Testis (tissue), 3 donors: ENCODE data around the gene EXOSC6. TPM values are rescaled to one million over a fixed set of nuclear protein-coding genes. Genes with fewer than 3 reads are reported as not detected.
A peak's percentile ranks its signal among the peaks of the same experiment; 100 is the strongest.
"Not testable (repeated sequence)": the region's sequence is repeated elsewhere in the genome, so short reads cannot be mapped to it uniquely, and the experiment has no call there.

Experiments used
- DNase-seq: peaks from one replicate; pipeline ENCODE4 v3.0.0-alpha.2; 2019
- H3K27ac ChIP-seq, 2 donors: fragments of 200-600 bp; sonication (generic); one replicate each; pipeline ENCODE4 v1.5.1; 2019
- H3K27me3 ChIP-seq: fragments of 200-600 bp; sonication (generic); one replicate; pipeline ENCODE4 v1.5.1; 2019
- H3K36me3 ChIP-seq: fragments of 200-600 bp; sonication (generic); one replicate; pipeline ENCODE4 v1.5.1; 2017; ENCODE audit warnings: low read depth; ENCODE audit errors: missing control alignments
- H3K4me1 ChIP-seq: fragments of 200-600 bp; sonication (generic); one replicate; pipeline ENCODE4 v1.5.1; 2019
- H3K4me3 ChIP-seq, 2 donors: fragments of 200-600 bp; sonication (generic); one replicate each; pipeline ENCODE4 v1.5.1; 2017 to 2019
- H3K9me3 ChIP-seq: fragments of 200-600 bp; sonication (generic); one replicate; pipeline ENCODE4 v1.5.1; 2017
- CTCF ChIP-seq, 3 experiments: fragments of 450-650 bp in 2 of 3; fragments of 200-600 bp in 1 of 3; sonication (generic) in 1 of 3; IDR thresholded peaks; one replicate each; pipeline ENCODE4 v1.5.1; 2016 to 2019; ENCODE audit warnings: antibody characterized with exemption in 3 of 3, mild to moderate bottlenecking in 2 of 3, moderate library complexity in 1 of 3
- POLR2A ChIP-seq: fragments of 450-650 bp; IDR thresholded peaks from one replicate; pipeline ENCODE4 v1.6.1; 2017; ENCODE audit warnings: antibody characterized with exemption, mild to moderate bottlenecking, moderate library complexity
- WGBS, 2 donors: methylation state at CpG; one replicate each; pipeline ENCODE4 v1.1.5; 2018; 5-methylcytosine and 5-hydroxymethylcytosine counted together
- intact Hi-C: fragments of 100-400 bp; cut with DNase I; formaldehyde crosslinking; loops from one replicate; pipeline ENCODE4 v1.15.1; 2023; ENCODE audit warnings: low total_unique reads
- polyA plus RNA-seq: library from polyadenylated mRNA; stranded (reverse); fragments of 350-450 nt; fragmentation: Illumina TruSeq; extraction: RNeasy Lipid Tissue Mini Kit (QIAGEN cat#74804); gene quantifications from one replicate; pipeline ENCODE4 v1.2.3, GENCODE V29; 2014; ENCODE audit warnings: low read depth, low replicate concordance; ENCODE audit not compliant: insufficient read depth
- total RNA-seq, 2 donors: library from RNA; depleted of rRNA; stranded (reverse); fragments of >200 nt; gene quantifications; one replicate each; pipeline ENCODE4 v1.2.3, GENCODE V29; 2016

Gene EXOSC6
- total and polyA plus RNA-seq, 3 donors from 2014 or later, result 9.4 to 38.6 (median 33.6) TPM

- Histone ChIP-seq H3K36me3 (no peaks in the 10 kb centered on the region), H3K9me3 (no peaks in the 10 kb centered on the region), H3K4me1 (peaks cover 19% of the 10 kb centered on the region), H3K27ac (peak overlapping the region; percentile 65 to 84), H3K4me3 (peak overlapping the region; percentile 73 to 74), H3K27me3 (no peaks in the 10 kb centered on the region)
- DNase-seq, result peak; percentile 63
- TF ChIP-seq POLR2A (no peak), CTCF (IDR thresholded peaks at IDR 0.05) (no peak)
- 1 to 4% methylated on average over 4 to 24 of the region's 92 CpGs for WGBS, 2 donors
- intact Hi-C loops, result no loop called here
Observed at GRCh38 chr16:70250748-70251628, 752 bp downstream of the EXOSC6 start.

GRCh38 chr16:70249697-70250096, 2.0 kb downstream of the EXOSC6 start:
- H3K27me3 ChIP-seq, H3K36me3 ChIP-seq, DNase-seq, H3K27ac ChIP-seq, H3K9me3 ChIP-seq, H3K4me3 ChIP-seq, intact Hi-C loops: not testable (repeated sequence)
- H3K4me1 ChIP-seq, result peaks cover 19% of the 10 kb centered on the region
- 59 to 69% methylated on average over 4 of the region's 4 CpGs for WGBS, 2 donors

GRCh38 chr16:70238773-70239172, 13.0 kb downstream of the EXOSC6 start:
- H3K27ac ChIP-seq, H3K4me3 ChIP-seq, H3K36me3 ChIP-seq, intact Hi-C loops, DNase-seq, H3K9me3 ChIP-seq, H3K4me1 ChIP-seq, H3K27me3 ChIP-seq: not testable (repeated sequence)

- H3K36me3 ChIP-seq, intact Hi-C loops: not testable (repeated sequence)
- WGBS, 2 donors, result 78 to 80% methylated on average over 3 of the region's 3 CpGs
Observed at GRCh38 chr16:70231831-70232230, 19.9 kb downstream of the EXOSC6 start.

GRCh38 chr16:70226024-70226423, 25.7 kb downstream of the EXOSC6 start:
- H3K4me3 ChIP-seq, H3K27me3 ChIP-seq, H3K36me3 ChIP-seq, H3K4me1 ChIP-seq, intact Hi-C loops, H3K27ac ChIP-seq, H3K9me3 ChIP-seq, DNase-seq: not testable (repeated sequence)

More at GRCh38 chr16:70231831-70232230, 19.9 kb downstream of the EXOSC6 start:
- H3K4me1 ChIP-seq, H3K4me3 ChIP-seq, H3K9me3 ChIP-seq, H3K27ac ChIP-seq, DNase-seq, H3K27me3 ChIP-seq: not testable (repeated sequence)

GRCh38 chr16:70225430-70225829, 26.3 kb downstream of the EXOSC6 start:
- H3K36me3 ChIP-seq, H3K27ac ChIP-seq, H3K4me1 ChIP-seq, intact Hi-C loops, DNase-seq, H3K27me3 ChIP-seq, H3K4me3 ChIP-seq, H3K9me3 ChIP-seq: not testable (repeated sequence)
- 71 to 89% methylated on average over 4 of the region's 4 CpGs for WGBS, 2 donors

GRCh38 chr16:70224645-70225044, 27.1 kb downstream of the EXOSC6 start:
- H3K27ac ChIP-seq, H3K36me3 ChIP-seq, H3K4me3 ChIP-seq, H3K4me1 ChIP-seq, H3K27me3 ChIP-seq, intact Hi-C loops, DNase-seq, H3K9me3 ChIP-seq: not testable (repeated sequence)
- WGBS, 2 donors, result 83% methylated on average over 16 of the region's 24 CpGs; no CpG with 5 or more reads in 1 of the 2 donors

- H3K36me3 ChIP-seq, H3K4me3 ChIP-seq, H3K9me3 ChIP-seq, intact Hi-C loops, H3K27me3 ChIP-seq, H3K4me1 ChIP-seq, H3K27ac ChIP-seq, DNase-seq: not testable (repeated sequence)
- 62 to 88% methylated on average over 1 of the region's 3 CpGs for WGBS, 2 donors
Observed at GRCh38 chr16:70223971-70224513, 27.7 kb downstream of the EXOSC6 start.

- intact Hi-C loops, H3K9me3 ChIP-seq, H3K36me3 ChIP-seq, H3K27ac ChIP-seq, H3K27me3 ChIP-seq, H3K4me3 ChIP-seq, H3K4me1 ChIP-seq, DNase-seq: not testable (repeated sequence)
- no CpG with 5 or more reads among the region's 2 CpGs for WGBS, 2 donors
Observed at GRCh38 chr16:70223216-70223615, 28.5 kb downstream of the EXOSC6 start.

- WGBS, 2 donors, result 52 to 80% methylated on average over 2 of the region's 2 CpGs
- H3K4me1 ChIP-seq, H3K27me3 ChIP-seq, H3K27ac ChIP-seq, H3K36me3 ChIP-seq, H3K4me3 ChIP-seq, intact Hi-C loops, DNase-seq, H3K9me3 ChIP-seq: not testable (repeated sequence)
Observed at GRCh38 chr16:70222574-70222973, 29.2 kb downstream of the EXOSC6 start.

- intact Hi-C loops, H3K36me3 ChIP-seq, H3K27ac ChIP-seq, H3K9me3 ChIP-seq, H3K27me3 ChIP-seq, H3K4me3 ChIP-seq, H3K4me1 ChIP-seq, DNase-seq: not testable (repeated sequence)
- WGBS, 2 donors, result 94 to 96% methylated on average over 2 of the region's 2 CpGs
Observed at GRCh38 chr16:70218586-70218985, 33.2 kb downstream of the EXOSC6 start.
